Breast epithelium (tissue), 4 donors: ENCODE results near the gene ARHGEF10L. TPM values are rescaled to one million over a fixed set of nuclear protein-coding genes. Genes with fewer than 3 reads are reported as not detected.

ENCODE experiments used
- DNase-seq, 2 donors: peaks; one replicate each; pipeline ENCODE4 v3.0.0-alpha.2; 2019; ENCODE audit warnings: low spot score in 2 of 2
- H3K27ac ChIP-seq, 2 donors: fragments of 200-600 bp; sonication (generic) in 1 of 2; one replicate each; pipeline ENCODE4 v1.5.1; 2016 to 2019; ENCODE audit warnings: mild to moderate bottlenecking in 1 of 2
- H3K27me3 ChIP-seq, 2 donors: fragments of 200-600 bp; sonication (generic) in 1 of 2; one replicate each; pipeline versions ENCODE4 v1.5.1 to v1.6.0; 2017 to 2019; ENCODE audit warnings: control low read depth in 1 of 2, mild to moderate bottlenecking in 1 of 2
- H3K36me3 ChIP-seq: fragments of 200-600 bp; one replicate; pipeline ENCODE4 v1.5.1; 2019
- H3K4me1 ChIP-seq, 2 donors: fragments of 200-600 bp; sonication (generic); one replicate each; pipeline ENCODE4 v1.5.1; 2016 to 2019; ENCODE audit warnings: control low read depth in 1 of 2
- H3K4me3 ChIP-seq, 3 donors: fragments of 200-600 bp; sonication (generic); 1 replicate in 2 of 3; 2 replicates in 1 of 3; pipeline ENCODE4 v1.5.1; 2016 to 2019; ENCODE audit warnings: mild to moderate bottlenecking in 3 of 3, moderate library complexity in 2 of 3
- H3K9me3 ChIP-seq, 2 donors: fragments of 200-600 bp; sonication (generic) in 1 of 2; one replicate each; pipeline ENCODE4 v1.5.1; 2016 to 2019; ENCODE audit warnings: control low read depth in 1 of 2
- CTCF ChIP-seq, 3 donors: fragments of 450-650 bp; IDR thresholded peaks; one replicate each; pipeline ENCODE4 v1.5.1; 2016 to 2017; ENCODE audit warnings: antibody characterized with exemption in 3 of 3, mild to moderate bottlenecking in 3 of 3, moderate library complexity in 3 of 3
- POLR2A ChIP-seq: fragments of 450-650 bp; IDR thresholded peaks from one replicate; pipeline ENCODE4 v1.6.1; 2016; ENCODE audit warnings: antibody characterized with exemption, mild to moderate bottlenecking, moderate library complexity
- POLR2AphosphoS5 ChIP-seq, 3 donors: sonication (generic); formaldehyde crosslinking; IDR thresholded peaks; one replicate each; pipeline ENCODE4 v1.6.1; 2017; ENCODE audit warnings: antibody characterized with exemption in 3 of 3
- intact Hi-C: fragments of 100-400 bp; cut with DNase I; formaldehyde crosslinking; loops from one replicate; pipeline ENCODE4 v1.15.1; 2023; ENCODE audit warnings: low total_unique reads
- total RNA-seq, 3 donors: library from RNA; depleted of rRNA; stranded (reverse); fragments of >200 nt; gene quantifications; one replicate each; pipeline ENCODE4 v1.1.0, GENCODE V29; 2016

Gene ARHGEF10L
- total RNA-seq, 3 donors from 2014 or later, result 36.7 to 51.4 (median 49.8) TPM

- Histone ChIP-seq H3K4me1 (no peaks in the 10 kb centered on the region), H3K27me3 (no peaks in the 10 kb centered on the region), H3K9me3 (no peaks in the 10 kb centered on the region), H3K4me3 (no peak overlapping the region), H3K36me3 (no peaks in the 10 kb centered on the region), H3K27ac (no peak overlapping the region)
- intact Hi-C loops, result no loop called here
- TF ChIP-seq CTCF (IDR thresholded peaks at IDR 0.05) (no peak), POLR2AphosphoS5 (IDR thresholded peaks at IDR 0.05) (no peak), POLR2A (no peak)
- DNase-seq, result no peak
These were observed 124.8 kb downstream of the ARHGEF10L start for GRCh38 chr1:17664322-17664721.

- intact Hi-C loops, result no loop called here
- no peak overlapping the region for H3K27ac ChIP-seq
- no peaks in the 10 kb centered on the region for H3K9me3 ChIP-seq
- TF ChIP-seq POLR2A (no peak), POLR2AphosphoS5 (IDR thresholded peaks at IDR 0.05) (no peak), CTCF (IDR thresholded peaks at IDR 0.05) (no peak)
- H3K4me3 ChIP-seq, result no peak overlapping the region
- H3K36me3 ChIP-seq, result no peaks in the 10 kb centered on the region
- no peak for DNase-seq
- no peaks in the 10 kb centered on the region for H3K27me3 ChIP-seq
- H3K4me1 ChIP-seq, result no peaks in the 10 kb centered on the region
These were observed 125.6 kb downstream of the ARHGEF10L start for GRCh38 chr1:17665054-17665453.

GRCh38 chr1:17665950-17666720, 126.6 kb downstream of the ARHGEF10L start:
- H3K36me3 ChIP-seq, result no peaks in the 10 kb centered on the region
- no peaks in the 10 kb centered on the region for H3K27me3 ChIP-seq
- TF ChIP-seq POLR2AphosphoS5 (IDR thresholded peaks at IDR 0.05), result no peak
- TF ChIP-seq CTCF (IDR thresholded peaks at IDR 0.05), result no peak
- TF ChIP-seq POLR2A, result no peak
- H3K9me3 ChIP-seq, result no peaks in the 10 kb centered on the region
- no peak overlapping the region for H3K27ac ChIP-seq
- no peak for DNase-seq
- intact Hi-C loops, result no loop called here
- H3K4me1 ChIP-seq, result no peaks in the 10 kb centered on the region
- H3K4me3 ChIP-seq, result no peak overlapping the region

GRCh38 chr1:17667641-17668040, 128.1 kb downstream of the ARHGEF10L start:
- Histone ChIP-seq H3K27me3 (no peaks in the 10 kb centered on the region), H3K9me3 (no peaks in the 10 kb centered on the region), H3K27ac (no peak overlapping the region), H3K4me1 (no peaks in the 10 kb centered on the region), H3K36me3 (no peaks in the 10 kb centered on the region), H3K4me3 (no peak overlapping the region)
- no peak for DNase-seq
- no peak for TF ChIP-seq POLR2AphosphoS5 (IDR thresholded peaks at IDR 0.05)
- TF ChIP-seq CTCF (IDR thresholded peaks at IDR 0.05), result no peak
- TF ChIP-seq POLR2A, result no peak
- intact Hi-C loops, result no loop called here

- Histone ChIP-seq H3K9me3 (no peaks in the 10 kb centered on the region), H3K27me3 (no peaks in the 10 kb centered on the region), H3K4me3 (no peak overlapping the region), H3K36me3 (no peaks in the 10 kb centered on the region), H3K4me1 (no peaks in the 10 kb centered on the region), H3K27ac (no peak overlapping the region)
- TF ChIP-seq CTCF (IDR thresholded peaks at IDR 0.05), result no peak
- TF ChIP-seq POLR2A, result no peak
- no peak for TF ChIP-seq POLR2AphosphoS5 (IDR thresholded peaks at IDR 0.05)
- intact Hi-C loops, result no loop called here
- DNase-seq, result no peak
These were observed 128.7 kb downstream of the ARHGEF10L start for GRCh38 chr1:17668195-17668594.
